Thymus (tissue), 14 donors: ENCODE measurements around the gene CAPN13. TPM values are rescaled to one million over a fixed set of nuclear protein-coding genes. Genes with fewer than 3 reads are reported as not detected.

Experiments
- DNase-seq, 9 donors: peaks; one replicate each; pipeline ENCODE4 v3.0.0-alpha.2; 2013; ENCODE audit warnings: low spot score in 9 of 9, low read depth in 6 of 9, missing footprints in 1 of 9
- H3K27ac ChIP-seq, 2 donors: one replicate each; pipeline ENCODE4 v1.5.1; 2013; ENCODE audit warnings: control low read depth in 1 of 2, low read depth in 1 of 2, low read length in 1 of 2, mild to moderate bottlenecking in 1 of 2, moderate library complexity in 1 of 2
- H3K27me3 ChIP-seq, 2 donors: one replicate each; pipeline ENCODE4 v1.5.1; 2013; ENCODE audit warnings: low read length in 1 of 2; ENCODE audit not compliant: control insufficient read depth in 2 of 2, insufficient read depth in 1 of 2
- H3K36me3 ChIP-seq, 2 donors: one replicate each; pipeline ENCODE4 v1.5.1; 2013; ENCODE audit warnings: low read length in 1 of 2, mild to moderate bottlenecking in 1 of 2, moderate library complexity in 1 of 2; ENCODE audit not compliant: control insufficient read depth in 2 of 2, insufficient read depth in 2 of 2
- H3K4me1 ChIP-seq, 2 donors: one replicate each; pipeline ENCODE4 v1.5.1; 2013; ENCODE audit warnings: low read length in 2 of 2; ENCODE audit not compliant: control insufficient read depth in 2 of 2, insufficient read depth in 2 of 2
- H3K4me3 ChIP-seq, 2 donors: one replicate each; pipeline ENCODE4 v1.5.1; 2013; ENCODE audit warnings: low read length in 2 of 2, control low read depth in 1 of 2, mild to moderate bottlenecking in 1 of 2
- H3K9me3 ChIP-seq, 2 donors: one replicate each; pipeline ENCODE4 v1.5.1; 2013; ENCODE audit warnings: low read length in 1 of 2, mild to moderate bottlenecking in 1 of 2; ENCODE audit not compliant: control insufficient read depth in 2 of 2, insufficient read depth in 1 of 2
- WGBS: extraction: QIAGEN DNeasy Blood & Tissue Kit; methylation state at CpG from one replicate; pipeline ENCODE4 v1.1.7; 2013; 5-methylcytosine and 5-hydroxymethylcytosine counted together
- long read RNA-seq, 10 donors: transcript quantifications; one replicate each; lab custom pipeline, GENCODE V29; 2026
- polyA plus RNA-seq: library from polyadenylated mRNA; stranded (reverse); fragments of 200-250 nt; gene quantifications from one replicate; pipeline ENCODE4 v1.2.3, GENCODE V29; 2013
- total RNA-seq: library from RNA; stranded (reverse); fragments of 120-200 nt; gene quantifications from one replicate; pipeline ENCODE4 v1.2.4, GENCODE V29; 2013
- donor health status: healthy.

CAPN13 gene, protein sequence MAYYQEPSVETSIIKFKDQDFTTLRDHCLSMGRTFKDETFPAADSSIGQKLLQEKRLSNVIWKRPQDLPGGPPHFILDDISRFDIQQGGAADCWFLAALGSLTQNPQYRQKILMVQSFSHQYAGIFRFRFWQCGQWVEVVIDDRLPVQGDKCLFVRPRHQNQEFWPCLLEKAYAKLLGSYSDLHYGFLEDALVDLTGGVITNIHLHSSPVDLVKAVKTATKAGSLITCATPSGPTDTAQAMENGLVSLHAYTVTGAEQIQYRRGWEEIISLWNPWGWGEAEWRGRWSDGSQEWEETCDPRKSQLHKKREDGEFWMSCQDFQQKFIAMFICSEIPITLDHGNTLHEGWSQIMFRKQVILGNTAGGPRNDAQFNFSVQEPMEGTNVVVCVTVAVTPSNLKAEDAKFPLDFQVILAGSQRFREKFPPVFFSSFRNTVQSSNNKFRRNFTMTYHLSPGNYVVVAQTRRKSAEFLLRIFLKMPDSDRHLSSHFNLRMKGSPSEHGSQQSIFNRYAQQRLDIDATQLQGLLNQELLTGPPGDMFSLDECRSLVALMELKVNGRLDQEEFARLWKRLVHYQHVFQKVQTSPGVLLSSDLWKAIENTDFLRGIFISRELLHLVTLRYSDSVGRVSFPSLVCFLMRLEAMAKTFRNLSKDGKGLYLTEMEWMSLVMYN
- 0.05 TPM for total RNA-seq
- 0.25 TPM for polyA plus RNA-seq
- long read RNA-seq, donor 1 = 0 reads
- long read RNA-seq, donor 2 = 0 reads
- long read RNA-seq, donor 3 = 0 reads
- long read RNA-seq, donor 4 = 0 reads
- long read RNA-seq, donor 5 = 0 reads
- long read RNA-seq, donor 6 = 0 reads
- long read RNA-seq, donor 7 = 0 reads
- long read RNA-seq, donor 8 = 0 reads
- long read RNA-seq, donor 9 = 0 reads
- long read RNA-seq, donor 10 = 0 reads

DNA sequence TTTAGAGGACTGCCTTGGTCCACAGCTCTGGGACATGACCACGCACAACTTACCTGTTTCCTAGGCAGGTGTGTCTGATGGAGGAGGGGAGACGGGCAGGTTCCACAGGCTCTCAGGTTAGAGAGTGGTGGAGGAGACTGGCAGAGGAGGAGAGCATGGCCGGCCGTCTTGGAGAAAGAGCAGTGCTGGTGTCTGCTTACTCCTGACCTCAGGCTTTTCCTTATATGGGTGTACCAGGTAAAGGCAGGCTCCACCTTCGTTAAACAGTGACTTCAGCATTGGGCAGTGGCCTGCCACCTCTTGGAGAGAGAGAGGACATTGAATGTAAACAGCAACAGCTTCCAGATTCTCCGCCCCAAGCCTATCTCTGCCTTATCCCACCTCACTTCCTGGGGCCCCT, at the start of gene CAPN13:
Gene CAPN13 (minus strand): TSS at position 198 of the 400 bp plus-strand sequence. CDS start 20,121 bp downstream, outside the sequence.
- no peaks in the 10 kb centered on the region for H3K9me3 ChIP-seq
- no peak for DNase-seq
- H3K27me3 ChIP-seq = no peaks in the 10 kb centered on the region
- 91% methylated on average over 6 of the region's 6 CpGs for WGBS
- H3K36me3 ChIP-seq = no peaks in the 10 kb centered on the region
- H3K27ac ChIP-seq = no peak within 1 kb of the TSS
- no peak within 1 kb of the TSS for H3K4me3 ChIP-seq
- H3K4me1 ChIP-seq = no peaks in the 10 kb centered on the region

DNA sequence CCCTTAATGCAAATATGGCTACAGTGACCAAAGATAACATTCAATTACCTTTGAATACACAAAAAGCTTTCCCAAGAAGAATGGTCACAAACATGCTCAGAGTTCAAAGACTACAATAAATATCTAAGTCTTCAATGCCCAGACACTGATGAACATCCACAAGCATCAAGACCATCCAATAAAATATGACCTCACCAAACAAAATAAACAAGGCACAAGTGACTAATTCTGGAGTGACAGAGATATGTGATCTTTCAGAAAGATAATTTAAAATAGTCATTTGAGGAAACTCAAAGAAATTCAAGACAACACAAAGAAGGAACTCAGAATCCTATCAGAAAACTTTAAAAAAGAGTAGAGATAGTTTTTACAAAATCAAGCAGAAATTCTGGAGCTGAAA, 40.6 kb upstream of the CAPN13 start:
- Histone ChIP-seq H3K9me3 (no peaks in the 10 kb centered on the region), H3K4me1 (no peaks in the 10 kb centered on the region), H3K36me3 (no peaks in the 10 kb centered on the region), H3K27ac (no peak overlapping the region), H3K4me3 (no peak overlapping the region), H3K27me3 (no peaks in the 10 kb centered on the region)
- no peak for DNase-seq

DNA sequence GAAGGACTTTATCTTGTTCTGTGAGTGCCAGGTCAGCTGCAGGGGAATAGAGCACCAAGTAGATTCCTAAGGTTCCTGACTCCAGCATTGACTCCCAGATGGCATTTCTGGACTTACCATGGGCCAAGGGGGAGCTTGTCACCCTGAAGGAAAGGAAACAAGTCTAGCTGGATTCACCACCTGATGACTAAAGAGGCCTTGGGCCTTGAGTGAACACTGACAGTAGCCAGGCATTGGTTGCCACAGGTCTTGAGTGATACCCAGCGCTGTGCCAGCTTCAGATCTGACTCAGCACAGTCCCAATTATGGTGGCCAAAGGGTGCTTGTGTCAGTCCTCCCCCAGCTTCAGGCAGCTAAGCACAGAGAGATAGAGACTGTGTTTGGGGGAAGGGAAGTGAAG, 40.1 kb upstream of the CAPN13 start:
- H3K4me1 ChIP-seq = no peaks in the 10 kb centered on the region
- H3K4me3 ChIP-seq = no peak overlapping the region
- no peaks in the 10 kb centered on the region for H3K27me3 ChIP-seq
- H3K36me3 ChIP-seq = no peaks in the 10 kb centered on the region
- H3K27ac ChIP-seq = no peak overlapping the region
- WGBS = 93% methylated on average over 1 of the region's 1 CpG
- DNase-seq = no peak
- no peaks in the 10 kb centered on the region for H3K9me3 ChIP-seq

DNA sequence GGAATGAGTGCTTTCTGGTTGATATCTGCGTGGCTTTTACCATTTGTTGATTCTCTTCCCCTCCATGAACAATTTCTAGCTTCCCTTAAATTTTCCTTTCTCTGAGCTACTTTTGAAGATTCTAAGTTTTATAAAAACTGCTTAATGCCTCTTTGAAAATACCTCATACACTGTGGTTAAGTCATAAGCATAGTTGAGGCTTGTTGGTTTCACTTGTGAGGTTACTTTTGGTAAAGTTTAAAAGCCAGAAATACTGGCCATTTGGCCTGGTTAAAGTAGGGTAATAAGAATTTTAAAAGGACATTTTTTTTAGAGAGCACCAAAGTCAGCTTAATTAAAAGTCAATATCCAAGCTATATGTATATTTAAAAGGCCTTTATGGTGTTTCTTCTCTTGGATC, 21.3 kb upstream of the CAPN13 start:
- WGBS = 72% methylated on average over 1 of the region's 1 CpG
- Histone ChIP-seq H3K4me1 (no peaks in the 10 kb centered on the region), H3K27me3 (no peaks in the 10 kb centered on the region), H3K27ac (no peak overlapping the region), H3K36me3 (no peaks in the 10 kb centered on the region), H3K4me3 (no peak overlapping the region), H3K9me3 (peaks cover 0 to 3% of the 10 kb centered on the region in 2 donors)
- DNase-seq = no peak

DNA sequence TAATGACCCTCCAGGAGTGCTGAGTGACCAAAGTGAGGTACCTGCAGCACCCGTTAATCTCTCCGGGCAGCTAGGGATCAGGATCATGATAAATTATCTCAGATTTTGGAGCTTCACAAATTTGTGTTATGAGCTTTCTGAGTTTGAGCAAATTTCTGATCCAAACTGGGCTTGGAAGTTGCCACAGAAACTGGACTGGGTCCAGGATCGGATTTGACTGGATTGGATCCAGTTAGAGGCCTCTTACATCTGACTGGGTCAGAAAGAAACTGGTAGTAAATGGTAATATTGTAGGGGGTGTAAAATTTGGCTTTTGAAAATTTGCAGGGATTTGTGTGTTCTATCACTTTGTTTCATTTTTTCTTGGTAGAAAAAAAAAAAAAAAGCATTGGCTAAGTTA, 19.7 kb upstream of the CAPN13 start:
- Histone ChIP-seq H3K9me3 (peaks cover 0 to 3% of the 10 kb centered on the region in 2 donors), H3K36me3 (no peaks in the 10 kb centered on the region), H3K4me3 (no peak overlapping the region), H3K27ac (no peak overlapping the region), H3K27me3 (no peaks in the 10 kb centered on the region), H3K4me1 (no peaks in the 10 kb centered on the region)
- WGBS = 97% methylated on average over 3 of the region's 3 CpGs
- DNase-seq = no peak

DNA sequence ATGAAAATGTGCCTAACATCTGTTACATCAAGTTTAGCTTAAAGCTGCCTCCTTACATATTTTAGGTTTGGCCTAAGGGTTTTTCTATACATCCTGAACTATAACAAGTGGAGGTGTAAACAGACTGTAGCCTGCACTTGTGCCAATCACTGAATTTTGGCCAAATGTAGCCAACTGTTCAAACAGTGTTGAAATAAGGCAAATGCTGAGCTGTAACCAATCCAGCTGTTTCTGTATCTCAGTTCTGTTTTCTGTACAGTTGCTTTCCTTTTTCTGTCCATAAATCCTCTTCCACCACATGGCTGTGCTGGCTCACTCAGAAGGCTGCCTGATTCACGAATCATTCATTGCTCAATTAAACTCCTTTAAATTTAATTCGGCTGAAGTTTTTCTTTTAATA, 19.2 kb upstream of the CAPN13 start:
- no peak overlapping the region for H3K27ac ChIP-seq
- no peaks in the 10 kb centered on the region for H3K36me3 ChIP-seq
- H3K4me1 ChIP-seq = no peaks in the 10 kb centered on the region
- H3K9me3 ChIP-seq = peaks cover 0 to 3% of the 10 kb centered on the region in 2 donors
- 92% methylated on average over 2 of the region's 2 CpGs for WGBS
- no peaks in the 10 kb centered on the region for H3K27me3 ChIP-seq
- no peak for DNase-seq
- no peak overlapping the region for H3K4me3 ChIP-seq

DNA sequence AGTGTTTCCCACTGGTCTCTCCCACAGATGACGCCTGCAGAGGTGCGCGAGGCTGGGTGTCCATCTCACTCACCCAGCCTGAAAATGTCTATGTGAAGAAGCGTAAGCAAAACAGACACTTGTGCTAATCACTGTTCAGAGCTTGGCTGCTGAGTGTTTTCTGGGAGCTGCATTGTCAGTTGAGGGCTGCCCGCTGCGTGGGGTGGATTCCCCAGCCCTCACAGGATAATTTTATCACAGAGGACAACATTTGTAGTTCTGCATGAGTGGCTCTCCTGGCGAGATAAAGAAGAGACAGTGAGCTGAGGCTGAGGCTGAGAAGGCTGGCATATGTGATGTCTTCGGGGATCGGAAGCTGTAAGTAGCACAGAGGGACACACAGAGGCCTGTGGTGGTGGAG, 16.2 kb upstream of the CAPN13 start:
- no peak for DNase-seq
- Histone ChIP-seq H3K36me3 (no peaks in the 10 kb centered on the region), H3K4me1 (no peaks in the 10 kb centered on the region), H3K27me3 (no peaks in the 10 kb centered on the region), H3K4me3 (no peak overlapping the region), H3K9me3 (peaks cover 0 to 3% of the 10 kb centered on the region in 2 donors), H3K27ac (no peak overlapping the region)
- 94% methylated on average over 9 of the region's 9 CpGs for WGBS

DNA sequence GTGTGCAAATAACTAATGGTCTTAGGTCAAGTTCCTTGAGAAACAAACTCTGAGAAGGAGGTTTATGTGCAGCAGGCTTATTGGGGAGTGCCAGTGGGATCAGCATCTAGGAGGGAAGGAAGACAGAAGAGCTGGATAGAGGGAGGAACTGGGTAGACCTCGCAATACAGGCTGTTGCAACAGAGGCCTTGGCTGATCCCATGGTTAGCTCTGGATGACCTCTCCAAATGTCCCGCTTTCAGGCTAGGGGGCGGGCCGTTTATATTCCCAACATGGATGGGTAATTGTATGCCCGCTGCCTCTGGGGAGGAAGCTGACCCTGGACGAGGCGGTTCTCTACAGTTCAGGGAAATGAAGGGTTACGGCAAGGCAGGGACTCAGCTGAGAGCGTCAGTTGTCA, 14.7 kb upstream of the CAPN13 start:
- no peak for DNase-seq
- H3K27me3 ChIP-seq = no peaks in the 10 kb centered on the region
- no peaks in the 10 kb centered on the region for H3K36me3 ChIP-seq
- 95% methylated on average over 9 of the region's 9 CpGs for WGBS
- H3K27ac ChIP-seq = no peak overlapping the region
- no peaks in the 10 kb centered on the region for H3K4me1 ChIP-seq
- peaks cover 0 to 3% of the 10 kb centered on the region in 2 donors for H3K9me3 ChIP-seq
- no peak overlapping the region for H3K4me3 ChIP-seq

DNA sequence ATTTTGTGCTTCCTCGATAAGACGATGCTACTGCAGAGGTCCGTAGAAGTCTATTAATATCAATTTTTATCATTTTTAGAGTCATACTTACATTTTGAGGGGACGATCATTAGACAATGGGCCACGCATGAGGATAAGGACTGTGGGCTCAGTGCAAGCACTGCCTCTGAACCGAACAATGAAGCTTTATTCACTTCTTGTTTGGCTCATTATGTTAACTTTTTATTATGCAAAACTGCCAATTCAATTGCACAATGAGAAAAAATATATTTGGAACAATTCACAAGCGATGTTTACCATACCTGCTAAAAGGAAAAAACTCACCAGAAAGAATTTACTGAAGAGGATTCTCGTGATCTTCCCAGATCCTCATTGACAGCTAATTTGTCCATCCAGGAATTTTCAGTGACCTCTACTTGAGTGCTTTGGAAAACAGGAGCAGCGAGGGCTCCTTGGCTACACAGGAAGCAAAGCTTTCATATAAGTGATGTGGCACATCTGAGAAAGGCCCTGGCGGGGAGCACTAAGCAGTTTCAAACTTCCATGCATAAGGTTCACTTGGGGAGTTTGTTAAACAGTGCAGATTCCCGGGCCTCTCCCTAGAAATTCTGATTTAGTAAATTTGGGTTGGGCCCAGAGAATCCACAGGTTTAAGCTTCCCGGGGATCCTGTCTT, 13.3 kb upstream of the CAPN13 start:
- H3K4me3 ChIP-seq = no peak overlapping the region
- no peak overlapping the region for H3K27ac ChIP-seq
- H3K4me1 ChIP-seq = no peaks in the 10 kb centered on the region
- no peaks in the 10 kb centered on the region for H3K36me3 ChIP-seq
- 93% methylated on average over 12 of the region's 12 CpGs for WGBS
- H3K9me3 ChIP-seq = no peaks in the 10 kb centered on the region
- no peaks in the 10 kb centered on the region for H3K27me3 ChIP-seq
- no peak for DNase-seq
